Fibroblast of skin of right biceps (primary cell): Measurements from ENCODE around the gene LUC7L3.
A peak's percentile ranks its signal among the peaks of the same experiment; 100 is the strongest.
"Not testable (repeated sequence)": the region's sequence is repeated elsewhere in the genome, so short reads cannot be mapped to it uniquely, and the experiment has no call there.

ENCODE experiments used
- DNase-seq: peaks from one replicate; pipeline ENCODE4 v3.0.0-alpha.2; 2013

The LUC7L3 gene, protein sequence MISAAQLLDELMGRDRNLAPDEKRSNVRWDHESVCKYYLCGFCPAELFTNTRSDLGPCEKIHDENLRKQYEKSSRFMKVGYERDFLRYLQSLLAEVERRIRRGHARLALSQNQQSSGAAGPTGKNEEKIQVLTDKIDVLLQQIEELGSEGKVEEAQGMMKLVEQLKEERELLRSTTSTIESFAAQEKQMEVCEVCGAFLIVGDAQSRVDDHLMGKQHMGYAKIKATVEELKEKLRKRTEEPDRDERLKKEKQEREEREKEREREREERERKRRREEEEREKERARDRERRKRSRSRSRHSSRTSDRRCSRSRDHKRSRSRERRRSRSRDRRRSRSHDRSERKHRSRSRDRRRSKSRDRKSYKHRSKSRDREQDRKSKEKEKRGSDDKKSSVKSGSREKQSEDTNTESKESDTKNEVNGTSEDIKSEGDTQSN

DNA sequence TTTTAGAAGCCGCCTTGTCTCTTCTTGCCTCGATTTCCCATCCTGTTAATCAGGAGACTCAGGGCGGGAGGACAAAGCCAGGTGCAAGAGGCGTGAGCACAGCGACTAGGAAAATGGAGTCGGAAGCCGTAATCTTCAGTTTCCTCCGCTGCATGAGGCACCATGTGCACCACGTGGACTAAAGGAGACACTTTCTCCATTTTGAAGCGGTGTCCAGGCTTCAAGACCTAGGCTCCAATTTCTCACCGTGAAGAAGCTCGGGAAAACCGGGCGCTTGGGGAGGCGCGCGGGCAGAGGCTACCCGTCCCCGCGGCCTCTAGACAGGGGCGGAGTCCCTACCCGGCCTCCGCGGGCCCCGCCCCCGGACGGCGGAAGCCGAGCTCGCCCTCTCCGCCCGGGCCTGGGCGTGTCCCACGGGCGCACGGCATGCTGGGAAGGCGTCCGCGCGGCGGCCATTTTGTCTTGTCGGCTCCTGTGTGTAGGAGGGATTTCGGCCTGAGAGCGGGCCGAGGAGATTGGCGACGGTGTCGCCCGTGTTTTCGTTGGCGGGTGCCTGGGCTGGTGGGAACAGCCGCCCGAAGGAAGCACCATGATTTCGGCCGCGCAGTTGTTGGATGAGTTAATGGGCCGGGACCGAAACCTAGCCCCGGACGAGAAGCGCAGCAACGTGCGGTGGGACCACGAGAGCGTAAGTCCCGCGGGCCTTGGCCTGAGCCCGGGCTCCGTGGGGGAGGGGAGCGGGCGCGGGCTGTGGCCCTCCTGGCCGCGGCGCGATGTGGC, at the start of gene LUC7L3:
TSS of gene LUC7L3 (plus strand) at position 460 of the 780 bp plus-strand sequence. CDS start at position 590, 130 bp downstream.
- DNase-seq: peak; percentile 95

DNA sequence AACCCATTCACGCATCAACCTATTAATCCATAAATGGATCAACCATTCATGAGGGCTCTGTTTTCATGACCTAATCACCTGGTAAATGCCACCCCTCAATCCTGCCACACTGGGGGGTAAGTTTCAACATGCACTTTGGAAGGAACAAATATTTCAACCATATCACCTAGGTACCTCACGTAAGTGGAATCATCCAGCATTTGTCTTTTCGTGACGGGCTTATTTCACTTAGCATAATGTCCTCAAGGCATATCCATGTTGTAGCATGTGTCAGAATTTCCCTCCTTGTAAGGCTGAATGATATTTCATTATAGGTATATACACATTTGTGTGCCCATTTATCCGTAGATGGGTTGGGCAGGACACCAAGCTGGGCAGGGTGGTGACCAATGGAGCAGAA, 47.3 kb upstream of the LUC7L3 start:
- DNase-seq: no peak

DNA sequence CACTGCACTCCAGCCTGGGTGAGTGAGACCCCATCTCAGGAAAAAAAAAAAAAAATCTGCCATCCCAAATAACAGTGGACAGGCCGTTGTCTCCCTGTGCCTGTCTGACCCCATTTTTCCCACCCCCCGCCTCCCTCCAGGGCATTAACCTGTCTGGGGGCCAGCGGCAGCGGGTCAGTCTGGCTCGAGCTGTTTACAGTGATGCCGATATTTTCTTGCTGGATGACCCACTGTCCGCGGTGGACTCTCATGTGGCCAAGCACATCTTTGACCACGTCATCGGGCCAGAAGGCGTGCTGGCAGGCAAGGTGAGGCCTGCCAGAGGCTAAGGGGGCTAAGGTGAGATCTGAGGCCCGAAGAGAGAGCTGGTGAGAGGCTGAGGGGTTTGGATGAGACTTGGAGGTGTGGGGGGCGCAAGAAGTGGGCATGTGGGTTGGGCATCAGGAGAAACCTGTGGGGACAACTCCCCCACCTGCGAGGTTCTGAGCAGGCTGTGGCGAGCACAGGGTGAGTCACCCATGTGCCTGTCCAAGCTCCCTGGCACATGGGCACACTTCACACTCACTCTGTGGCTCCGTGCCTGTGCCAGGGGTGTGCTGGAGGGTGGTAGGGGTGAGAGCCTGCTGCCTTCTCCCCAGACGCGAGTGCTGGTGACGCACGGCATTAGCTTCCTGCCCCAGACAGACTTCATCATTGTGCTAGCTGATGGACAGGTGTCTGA, 46.4 kb upstream of the LUC7L3 start:
- DNase-seq: no peak

DNA sequence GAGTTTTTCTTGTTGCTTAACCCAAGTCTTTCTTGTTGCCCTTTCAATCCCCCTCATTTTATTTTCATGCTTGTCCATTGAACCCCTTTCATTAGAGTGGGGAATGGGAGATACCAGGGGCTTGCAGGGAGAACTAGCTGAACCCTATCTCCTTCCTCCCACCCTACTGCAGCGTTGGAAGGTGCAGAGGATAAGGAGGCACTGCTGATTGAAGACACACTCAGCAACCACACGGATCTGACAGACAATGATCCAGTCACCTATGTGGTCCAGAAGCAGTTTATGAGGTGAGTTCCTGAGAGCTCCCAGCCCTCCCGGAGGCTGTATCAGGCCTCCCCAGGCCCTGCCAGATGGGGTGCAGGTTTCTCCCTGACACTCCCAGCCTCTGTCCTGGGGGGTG, 44.2 kb upstream of the LUC7L3 start:
- no peak for DNase-seq

DNA sequence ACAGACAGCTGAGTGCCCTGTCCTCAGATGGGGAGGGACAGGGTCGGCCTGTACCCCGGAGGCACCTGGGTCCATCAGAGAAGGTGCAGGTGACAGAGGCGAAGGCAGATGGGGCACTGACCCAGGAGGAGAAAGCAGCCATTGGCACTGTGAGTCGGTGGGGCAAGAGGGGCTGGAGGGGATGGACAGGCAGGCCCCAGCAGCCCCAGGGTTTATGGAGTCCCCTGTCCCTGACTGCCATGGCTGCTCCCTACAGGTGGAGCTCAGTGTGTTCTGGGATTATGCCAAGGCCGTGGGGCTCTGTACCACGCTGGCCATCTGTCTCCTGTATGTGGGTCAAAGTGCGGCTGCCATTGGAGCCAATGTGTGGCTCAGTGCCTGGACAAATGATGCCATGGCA, 43.8 kb upstream of the LUC7L3 start:
- DNase-seq: no peak

DNA sequence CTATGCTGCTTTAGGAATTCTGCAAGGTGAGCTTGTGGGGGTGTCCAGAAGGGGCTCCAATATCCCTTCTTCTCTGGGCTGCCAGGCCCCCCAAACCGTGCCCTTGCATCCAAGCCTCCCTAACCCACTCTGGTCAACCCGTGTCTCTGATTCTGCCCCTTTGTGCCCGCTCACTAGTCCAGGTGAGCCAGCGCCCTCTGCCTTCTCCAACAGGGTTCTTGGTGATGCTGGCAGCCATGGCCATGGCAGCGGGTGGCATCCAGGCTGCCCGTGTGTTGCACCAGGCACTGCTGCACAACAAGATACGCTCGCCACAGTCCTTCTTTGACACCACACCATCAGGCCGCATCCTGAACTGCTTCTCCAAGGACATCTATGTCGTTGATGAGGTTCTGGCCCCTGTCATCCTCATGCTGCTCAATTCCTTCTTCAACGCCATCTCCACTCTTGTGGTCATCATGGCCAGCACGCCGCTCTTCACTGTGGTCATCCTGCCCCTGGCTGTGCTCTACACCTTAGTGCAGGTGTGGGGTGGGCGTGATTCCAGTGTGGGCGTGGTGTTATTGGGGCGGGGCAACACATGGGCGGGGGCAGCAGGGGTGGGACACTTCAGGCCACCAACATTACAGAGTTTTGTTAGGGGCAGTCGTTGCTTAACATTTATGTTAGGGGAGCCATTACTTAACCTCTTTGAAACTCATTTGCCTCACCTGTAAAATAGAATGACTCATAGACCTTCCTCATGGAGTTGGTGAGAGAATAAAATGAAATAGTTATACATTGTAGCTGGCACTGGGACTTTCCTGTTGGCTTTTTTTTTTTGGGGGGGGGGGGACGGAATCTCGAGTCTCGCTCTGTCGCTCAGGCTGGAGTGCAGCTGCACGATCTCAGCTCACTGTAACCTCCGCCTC, 43.1 kb upstream of the LUC7L3 start:
- DNase-seq: no peak

DNA sequence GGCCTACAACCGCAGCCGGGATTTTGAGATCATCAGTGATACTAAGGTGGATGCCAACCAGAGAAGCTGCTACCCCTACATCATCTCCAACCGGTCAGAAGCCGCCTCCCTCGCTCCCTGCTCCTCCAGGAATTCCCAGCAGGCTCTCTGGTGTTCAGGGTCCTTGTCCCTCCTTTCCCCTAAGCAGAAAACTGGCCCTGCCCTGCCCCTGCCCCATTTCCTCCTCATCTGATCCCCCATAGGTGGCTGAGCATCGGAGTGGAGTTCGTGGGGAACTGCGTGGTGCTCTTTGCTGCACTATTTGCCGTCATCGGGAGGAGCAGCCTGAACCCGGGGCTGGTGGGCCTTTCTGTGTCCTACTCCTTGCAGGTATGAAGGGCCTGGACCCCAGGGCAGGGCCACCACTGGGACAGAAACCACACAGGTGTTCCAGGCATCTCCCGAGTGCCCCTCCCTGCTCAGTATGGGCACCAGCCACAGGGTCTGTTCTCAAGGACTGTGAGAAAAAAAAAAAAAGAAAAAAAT, 41.5 kb upstream of the LUC7L3 start:
- no peak for DNase-seq

DNA sequence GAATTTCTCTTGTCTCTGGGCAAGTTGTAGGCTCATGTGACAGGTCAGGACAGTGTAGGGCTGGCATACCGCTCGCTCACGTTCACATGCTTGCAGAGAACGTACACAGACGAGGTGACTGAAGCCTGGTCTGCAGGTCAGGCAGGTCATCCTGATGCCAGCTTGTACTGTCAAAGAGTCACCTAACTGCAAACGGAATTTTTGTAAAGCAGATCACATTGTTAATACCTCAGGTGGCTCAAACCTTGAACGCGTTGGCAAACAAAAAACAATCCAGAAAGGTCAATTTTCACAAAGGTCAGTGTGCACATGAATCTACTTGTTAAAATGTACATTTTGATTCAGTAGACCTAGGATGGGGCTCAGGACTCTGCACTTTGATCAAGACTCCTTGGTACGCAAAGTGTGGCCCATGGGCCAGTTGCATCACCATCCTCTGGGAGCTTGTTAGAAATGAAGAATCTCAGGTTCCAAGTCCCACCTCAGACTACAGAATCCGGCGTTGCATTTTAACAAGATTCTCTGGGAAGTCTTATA, 40.3 kb upstream of the LUC7L3 start:
- no peak for DNase-seq

DNA sequence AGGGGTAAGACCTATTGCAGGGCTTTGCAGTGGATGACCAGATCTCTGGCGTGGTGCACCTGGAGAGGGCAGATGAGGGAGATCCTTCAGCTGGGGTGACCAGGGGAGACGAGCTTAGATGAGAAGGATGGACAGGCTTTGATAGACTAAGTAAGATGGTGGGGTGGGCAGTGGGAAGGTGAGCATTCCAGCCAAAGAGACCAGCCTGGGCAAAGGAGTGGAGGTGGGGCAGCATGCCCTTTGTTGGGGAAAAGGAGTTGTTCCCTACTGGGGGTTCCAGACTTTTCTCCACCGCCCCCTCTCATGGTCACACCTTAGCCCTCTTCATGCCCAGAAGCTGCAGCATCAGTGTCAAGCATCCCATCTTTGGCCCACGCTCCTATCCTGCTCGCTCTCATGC, 39.3 kb upstream of the LUC7L3 start:
- DNase-seq: no peak

DNA sequence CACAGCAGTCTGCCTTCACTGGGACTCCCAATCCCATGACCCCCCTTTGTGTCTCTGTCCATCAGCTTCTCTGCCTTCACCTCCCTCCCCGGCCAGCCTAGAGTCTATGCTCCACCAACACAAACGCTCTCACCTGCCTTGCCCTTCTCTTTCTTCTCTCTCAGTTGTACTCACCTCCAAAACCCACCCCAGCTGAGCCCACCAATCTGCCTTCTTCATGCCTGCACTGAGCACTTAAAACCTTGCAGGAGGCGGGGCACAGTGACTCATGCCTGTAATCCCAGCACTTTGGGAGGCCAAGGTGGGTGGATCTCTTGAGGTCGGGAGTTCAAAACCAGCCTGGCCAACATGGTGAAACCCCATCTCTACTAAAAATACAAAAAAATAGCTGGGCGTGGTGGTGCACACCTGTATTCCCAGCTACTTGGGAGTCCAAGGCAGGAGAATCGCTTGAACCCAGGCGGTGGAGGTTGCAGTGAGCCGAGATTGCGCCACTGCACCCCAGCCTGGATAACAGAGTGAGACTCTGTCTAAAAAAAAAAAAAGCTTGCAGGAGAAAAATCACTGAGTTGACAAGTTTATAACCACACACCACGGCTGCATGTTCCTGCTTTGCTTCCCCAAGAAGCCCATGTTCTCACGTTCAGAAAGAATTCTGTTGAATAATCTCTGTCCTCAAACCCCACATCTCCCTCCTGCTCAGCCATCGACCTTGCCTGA, 38.7 kb upstream of the LUC7L3 start:
- not testable (repeated sequence) for DNase-seq

DNA sequence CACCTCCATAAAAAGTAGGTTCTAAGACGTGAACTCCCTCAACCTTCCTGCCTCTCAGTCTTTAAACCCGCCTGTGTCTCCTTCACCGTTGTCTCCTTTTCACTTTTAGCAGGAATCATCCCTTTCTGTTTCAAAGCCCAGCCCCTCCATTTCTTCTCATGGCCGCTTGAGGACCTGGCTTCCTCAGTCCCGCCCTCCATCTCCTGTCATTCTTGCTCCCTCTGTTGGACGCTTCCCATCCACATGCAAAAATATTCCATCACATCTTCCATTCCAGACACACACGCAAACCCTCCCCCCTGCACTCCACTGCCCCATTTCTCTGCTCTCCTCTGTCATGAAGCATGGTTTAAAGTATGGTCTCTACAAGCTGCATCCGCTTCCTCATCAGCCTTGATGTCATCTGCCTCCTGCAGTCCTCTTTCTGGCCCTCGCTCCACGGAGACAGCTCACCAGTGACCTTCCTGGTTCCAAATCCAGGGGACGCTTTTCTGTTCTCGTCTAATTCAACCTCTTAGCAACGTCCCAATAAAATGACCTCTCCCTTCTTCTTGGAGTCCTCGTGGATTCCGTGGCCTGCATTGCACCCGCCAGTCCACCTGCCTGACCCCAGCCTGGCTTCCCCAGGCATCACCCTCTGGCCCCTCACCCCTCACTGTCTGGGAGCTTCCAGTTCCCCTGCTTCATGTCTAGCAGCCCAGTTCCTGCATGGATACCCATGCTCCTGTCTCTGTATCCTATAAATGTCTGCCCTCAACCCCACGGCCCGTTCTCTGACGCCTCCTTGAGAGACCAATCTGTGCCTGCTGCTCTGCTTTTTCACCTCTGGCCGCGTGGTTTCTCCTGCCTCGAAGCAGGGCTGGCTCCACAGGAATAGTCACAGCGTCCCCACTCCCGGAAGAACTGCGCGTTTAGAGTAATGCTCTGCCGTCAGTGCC, 37.9 kb upstream of the LUC7L3 start:
- peak; percentile 87 for DNase-seq

DNA sequence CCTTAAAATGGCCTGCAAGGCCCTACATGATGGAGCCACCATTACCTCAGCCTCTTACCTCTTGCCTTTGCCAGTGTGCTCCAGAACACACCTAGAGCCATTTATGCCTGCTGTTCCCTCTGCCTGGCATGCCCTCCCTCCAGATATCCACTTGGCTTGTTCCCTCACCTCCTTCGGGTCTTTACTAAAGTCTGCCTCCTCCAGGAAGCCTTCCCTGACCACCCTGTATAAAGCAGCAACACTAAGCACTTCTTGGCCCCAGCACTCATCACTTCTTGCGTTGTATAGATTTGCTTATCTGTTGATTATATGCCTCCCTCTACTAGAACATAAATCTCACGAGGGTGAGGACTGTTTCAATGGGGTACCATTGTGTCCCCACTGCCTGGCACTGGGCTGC, 37.0 kb upstream of the LUC7L3 start:
- no peak for DNase-seq

DNA sequence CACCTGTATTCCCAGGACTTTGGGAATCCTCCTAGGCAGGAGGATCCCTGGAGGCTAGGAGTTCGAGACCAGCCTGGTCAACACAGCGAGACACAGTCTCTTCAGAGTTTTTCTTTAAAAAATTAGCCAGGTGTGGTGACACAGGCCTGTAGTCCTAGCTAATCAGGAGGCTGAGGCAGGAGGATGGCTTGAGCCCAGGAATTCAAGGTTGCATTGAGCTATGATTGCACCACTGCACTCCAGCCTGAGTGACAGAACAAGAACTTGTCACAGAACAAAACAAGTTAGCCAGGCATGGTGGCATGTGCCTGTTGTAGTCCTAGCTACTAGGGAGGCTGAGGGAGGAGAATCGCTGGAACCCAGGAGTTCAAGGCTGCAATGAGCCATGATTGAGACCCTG, 36.5 kb upstream of the LUC7L3 start:
- no peak for DNase-seq

DNA sequence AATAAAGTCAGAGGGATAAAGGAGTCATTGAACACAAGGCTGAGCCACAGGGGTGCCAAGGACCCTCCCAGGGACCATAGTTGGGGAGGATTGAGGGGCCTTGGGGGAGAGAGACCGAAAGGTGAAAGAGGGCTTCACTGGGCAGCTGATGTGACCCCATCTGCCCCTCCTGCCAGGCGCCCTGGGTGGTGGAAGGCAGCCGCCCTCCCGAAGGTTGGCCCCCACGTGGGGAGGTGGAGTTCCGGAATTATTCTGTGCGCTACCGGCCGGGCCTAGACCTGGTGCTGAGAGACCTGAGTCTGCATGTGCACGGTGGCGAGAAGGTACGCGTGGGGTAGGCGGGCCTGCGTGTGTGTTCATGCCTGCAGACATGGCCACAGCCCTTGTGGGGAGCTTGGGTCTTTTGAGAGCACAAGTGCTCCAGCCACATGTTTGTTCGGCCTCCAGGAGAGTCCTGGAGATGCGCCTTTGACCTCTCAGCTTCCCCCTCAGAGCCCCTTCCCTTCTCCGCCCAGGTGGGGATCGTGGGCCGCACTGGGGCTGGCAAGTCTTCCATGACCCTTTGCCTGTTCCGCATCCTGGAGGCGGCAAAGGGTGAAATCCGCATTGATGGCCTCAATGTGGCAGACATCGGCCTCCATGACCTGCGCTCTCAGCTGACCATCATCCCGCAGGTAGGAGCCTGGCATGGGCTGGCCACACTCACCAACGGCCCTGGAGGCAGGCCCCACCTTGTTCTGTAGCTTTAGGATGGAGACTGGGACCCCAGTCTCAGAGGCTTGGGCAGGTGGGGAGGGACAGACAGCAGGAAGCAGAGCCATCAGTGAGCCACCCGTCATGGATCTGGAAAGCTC, 35.7 kb upstream of the LUC7L3 start:
- no peak for DNase-seq

DNA sequence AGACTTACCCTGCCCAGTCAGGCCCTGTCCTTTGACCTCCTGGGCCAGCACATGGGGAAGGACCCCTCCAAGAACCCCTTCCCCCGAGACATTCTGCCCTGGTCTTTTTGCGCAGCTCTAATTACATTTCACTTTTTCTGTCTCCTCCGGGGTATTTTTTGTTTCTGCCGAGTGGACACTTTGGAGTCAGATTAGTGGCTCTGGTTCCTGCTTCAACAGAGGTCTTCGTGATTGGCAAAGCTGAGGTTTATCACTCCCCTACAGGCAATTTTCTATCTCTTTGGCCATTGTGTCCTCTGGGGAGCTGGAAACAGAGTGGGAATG, 35.2 kb upstream of the LUC7L3 start:
- DNase-seq: no peak

DNA sequence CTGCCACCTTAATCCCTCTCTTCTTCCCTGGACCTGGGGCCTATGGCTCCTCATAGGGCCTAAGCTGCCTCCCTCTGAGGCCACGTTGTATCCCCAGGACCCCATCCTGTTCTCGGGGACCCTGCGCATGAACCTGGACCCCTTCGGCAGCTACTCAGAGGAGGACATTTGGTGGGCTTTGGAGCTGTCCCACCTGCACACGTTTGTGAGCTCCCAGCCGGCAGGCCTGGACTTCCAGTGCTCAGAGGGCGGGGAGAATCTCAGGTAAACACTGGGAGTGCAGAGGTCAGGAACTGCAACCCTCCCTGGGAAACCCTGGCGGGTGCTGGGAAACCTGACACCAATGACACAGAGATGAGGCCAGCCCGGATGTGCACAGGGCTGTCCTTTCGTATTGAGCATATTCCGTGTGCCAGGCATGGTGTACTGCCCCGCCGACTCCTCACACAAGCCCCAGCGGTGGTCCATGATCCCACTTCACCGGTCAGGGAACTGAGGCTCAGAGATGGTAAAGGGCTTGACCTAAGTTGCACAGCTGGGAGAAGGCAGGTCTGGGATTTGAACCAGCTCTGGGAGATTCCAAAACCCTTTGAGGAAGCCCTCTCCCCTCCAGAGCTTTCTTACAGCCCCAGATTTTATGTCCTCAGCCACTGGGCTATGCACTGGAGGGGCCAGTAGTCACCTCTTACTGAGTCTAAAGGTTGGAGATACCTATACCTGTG, 34.6 kb upstream of the LUC7L3 start:
- DNase-seq: no peak

DNA sequence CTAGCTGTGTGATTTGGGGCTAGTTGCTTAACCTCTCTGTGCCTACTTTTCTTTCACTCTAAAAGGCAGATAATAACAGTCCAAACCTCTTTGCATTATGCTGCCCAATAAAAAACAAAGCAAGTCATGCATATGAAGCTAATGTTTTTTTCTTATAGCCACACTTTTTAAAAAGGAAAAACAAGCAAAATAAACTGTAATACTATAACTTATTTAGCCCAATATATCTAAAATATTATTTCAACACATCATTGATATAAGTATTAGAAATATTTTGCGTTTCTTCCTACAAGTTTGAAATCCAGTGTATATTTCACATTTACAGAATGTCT, 34.1 kb upstream of the LUC7L3 start:
- DNase-seq: no peak

DNA sequence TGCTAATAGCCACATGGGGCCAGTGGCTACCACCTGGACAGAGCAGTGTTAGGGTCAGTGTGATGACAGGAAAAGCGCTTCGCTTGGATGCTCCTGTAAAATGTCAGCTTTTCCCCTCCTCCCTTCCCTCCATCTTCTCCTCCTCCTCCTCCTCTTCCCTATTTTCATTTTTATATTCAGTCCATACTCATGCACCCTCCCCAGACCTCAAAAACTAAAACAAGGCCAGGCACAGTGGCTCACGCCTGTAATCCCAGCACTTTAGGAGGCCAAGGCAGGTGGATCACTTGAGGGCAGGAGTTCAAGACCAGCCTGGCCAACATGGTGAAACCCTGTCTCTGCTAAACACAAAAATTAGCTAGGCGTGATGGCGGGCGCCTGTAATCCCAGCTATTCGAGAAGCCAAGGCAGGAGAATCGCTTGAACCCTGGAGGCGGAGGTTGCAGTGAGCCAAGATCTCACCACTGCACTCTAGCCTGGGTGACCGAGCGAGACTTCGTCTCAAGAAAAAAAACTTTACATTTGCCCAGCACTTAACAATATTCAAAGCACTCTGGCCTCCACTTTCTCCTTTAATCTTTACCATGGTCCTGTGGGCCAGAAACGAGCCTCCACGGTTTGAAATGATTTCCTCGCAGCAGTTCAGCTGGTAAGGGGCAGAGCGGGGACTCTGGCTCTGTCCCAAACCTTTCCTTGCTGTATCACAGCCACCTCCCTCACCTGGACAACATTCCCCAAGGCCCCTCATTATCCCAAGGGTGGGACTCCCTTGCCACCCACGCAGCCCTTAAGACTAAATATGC, 33.5 kb upstream of the LUC7L3 start:
- DNase-seq: no peak
